Neutrophil (primary cell): Measurements from ENCODE around the gene TGM2.

Experiments used
- H3K27ac ChIP-seq: fragments of 200-600 bp; sonication (generic); 2 replicates; pipeline ENCODE4 v1.5.1; 2016; ENCODE audit warnings: mild to moderate bottlenecking, moderate library complexity
- H3K27me3 ChIP-seq: fragments of 200-600 bp; sonication (generic); 2 replicates; pipeline ENCODE4 v1.6.0; 2016; ENCODE audit warnings: mild to moderate bottlenecking
- H3K36me3 ChIP-seq: fragments of 200-600 bp; sonication (generic); 2 replicates; pipeline ENCODE4 v1.5.1; 2017
- H3K4me1 ChIP-seq, 2 experiments: fragments of 200-600 bp in 1 of 2; sonication (generic) in 1 of 2; 1 replicate in 1 of 2; 2 replicates in 1 of 2; pipeline versions ENCODE4 v1.5.1 to v1.6.1; 2013 to 2016; ENCODE audit warnings: low read depth in 1 of 2, low read length in 1 of 2, mild to moderate bottlenecking in 1 of 2, moderate library complexity in 1 of 2; ENCODE audit not compliant: control insufficient read depth in 1 of 2, insufficient read depth in 1 of 2
- H3K4me3 ChIP-seq, 2 experiments: fragments of 200-600 bp in 1 of 2; sonication (generic) in 1 of 2; 1 replicate in 1 of 2; 2 replicates in 1 of 2; pipeline ENCODE4 v1.5.1; 2013 to 2016; ENCODE audit warnings: low read depth in 1 of 2, low read length in 1 of 2, mild to moderate bottlenecking in 1 of 2, moderate library complexity in 1 of 2
- H3K9me3 ChIP-seq: fragments of 200-600 bp; sonication (generic); 2 replicates; pipeline ENCODE4 v1.5.1; 2016
- TF ChIP-seq, protein P1 (sequence below): fragments of 200-600 bp; sonication (generic); IDR thresholded peaks from 2 replicates; pipeline ENCODE4 v1.5.1; 2016; ENCODE audit warnings: antibody characterized with exemption

Gene TGM2

DNA sequence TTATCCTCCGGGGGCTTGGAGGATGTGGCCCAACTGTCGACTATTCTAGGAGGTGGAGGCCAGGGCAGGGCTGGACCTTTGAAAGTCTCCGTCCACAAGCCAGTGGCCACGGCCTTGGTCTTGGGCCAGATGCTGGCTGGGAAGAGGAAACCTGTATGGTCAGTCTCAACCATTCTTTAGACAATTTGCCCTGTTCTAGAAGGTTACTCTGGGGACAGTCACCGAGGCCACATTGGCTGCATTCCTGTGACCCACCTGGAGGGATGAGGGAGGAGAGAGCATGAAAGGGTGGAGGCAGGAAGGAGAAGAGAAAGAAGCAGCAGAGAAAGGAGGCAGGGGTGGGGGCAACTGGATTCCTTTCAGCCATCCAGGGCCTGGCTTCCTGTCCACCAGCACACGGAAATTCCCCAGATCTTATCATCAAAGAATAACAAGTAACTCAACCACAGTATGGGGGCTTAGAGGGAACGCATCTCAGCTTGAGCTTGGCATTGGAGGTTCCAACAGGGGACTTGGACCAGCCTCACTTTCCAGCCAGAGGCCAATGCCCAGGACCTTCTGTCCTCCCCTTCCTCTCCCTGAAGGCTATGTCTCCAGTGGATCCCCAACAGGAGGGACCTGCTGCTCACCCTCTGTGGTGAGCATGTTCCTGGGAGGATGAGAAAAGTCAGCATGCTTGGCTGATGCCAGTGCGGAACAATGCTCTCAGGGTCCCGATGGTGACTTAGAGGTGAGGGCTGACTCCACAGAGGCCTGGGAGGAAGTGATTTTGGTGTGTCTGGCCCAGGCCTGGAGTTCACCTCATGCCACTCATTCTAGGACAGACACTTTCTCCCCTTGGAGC is 30.4 kb downstream of the TGM2 start:
- no peak overlapping the region for H3K27ac ChIP-seq
- TF ChIP-seq, protein P1, sequence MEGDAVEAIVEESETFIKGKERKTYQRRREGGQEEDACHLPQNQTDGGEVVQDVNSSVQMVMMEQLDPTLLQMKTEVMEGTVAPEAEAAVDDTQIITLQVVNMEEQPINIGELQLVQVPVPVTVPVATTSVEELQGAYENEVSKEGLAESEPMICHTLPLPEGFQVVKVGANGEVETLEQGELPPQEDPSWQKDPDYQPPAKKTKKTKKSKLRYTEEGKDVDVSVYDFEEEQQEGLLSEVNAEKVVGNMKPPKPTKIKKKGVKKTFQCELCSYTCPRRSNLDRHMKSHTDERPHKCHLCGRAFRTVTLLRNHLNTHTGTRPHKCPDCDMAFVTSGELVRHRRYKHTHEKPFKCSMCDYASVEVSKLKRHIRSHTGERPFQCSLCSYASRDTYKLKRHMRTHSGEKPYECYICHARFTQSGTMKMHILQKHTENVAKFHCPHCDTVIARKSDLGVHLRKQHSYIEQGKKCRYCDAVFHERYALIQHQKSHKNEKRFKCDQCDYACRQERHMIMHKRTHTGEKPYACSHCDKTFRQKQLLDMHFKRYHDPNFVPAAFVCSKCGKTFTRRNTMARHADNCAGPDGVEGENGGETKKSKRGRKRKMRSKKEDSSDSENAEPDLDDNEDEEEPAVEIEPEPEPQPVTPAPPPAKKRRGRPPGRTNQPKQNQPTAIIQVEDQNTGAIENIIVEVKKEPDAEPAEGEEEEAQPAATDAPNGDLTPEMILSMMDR: no peak
- H3K4me3 ChIP-seq: no peak overlapping the region
- no peaks in the 10 kb centered on the region for H3K27me3 ChIP-seq
- H3K36me3 ChIP-seq: no peaks in the 10 kb centered on the region
- no peaks in the 10 kb centered on the region for H3K9me3 ChIP-seq
- no peaks in the 10 kb centered on the region for H3K4me1 ChIP-seq

DNA sequence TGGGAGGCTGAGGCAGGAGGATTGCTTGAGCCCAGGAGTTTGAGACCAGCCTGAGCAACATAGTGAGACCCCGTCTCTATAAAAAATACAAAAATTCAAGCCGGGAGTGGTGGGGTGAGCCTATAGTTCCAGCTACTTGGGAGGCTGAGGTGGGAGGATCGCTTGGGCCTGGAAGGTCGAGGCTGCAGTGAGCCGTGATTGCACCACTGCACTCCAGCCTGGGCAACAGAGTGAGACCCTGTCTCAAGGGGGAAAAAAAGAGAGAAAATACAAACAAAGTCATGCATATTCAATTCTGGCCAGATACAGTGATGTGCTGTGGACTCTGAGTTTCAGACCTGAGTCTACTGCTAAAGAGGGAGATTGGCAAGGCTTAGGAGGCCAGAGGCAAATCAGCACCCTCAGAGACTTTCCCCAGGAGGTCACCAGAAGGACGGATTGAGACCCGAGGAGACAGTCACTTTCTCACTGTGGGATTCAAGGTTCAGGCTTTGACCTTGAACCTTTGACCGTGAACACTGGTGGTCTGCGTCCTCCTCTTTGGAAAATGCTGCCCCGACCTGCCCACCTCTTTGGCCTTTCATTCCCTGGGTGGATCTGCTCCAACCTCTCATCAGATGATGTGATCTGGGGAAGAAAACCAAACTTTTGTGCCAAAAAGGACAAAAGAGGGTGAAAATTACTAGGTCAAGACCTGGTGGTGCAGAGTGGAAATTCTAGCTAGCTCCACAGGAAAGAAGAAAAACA is 31.2 kb downstream of the TGM2 start:
- no peaks in the 10 kb centered on the region for H3K36me3 ChIP-seq
- no peak overlapping the region for H3K27ac ChIP-seq
- H3K4me3 ChIP-seq: no peak overlapping the region
- TF ChIP-seq, protein P1: no peak
- H3K4me1 ChIP-seq: no peaks in the 10 kb centered on the region
- H3K27me3 ChIP-seq: no peaks in the 10 kb centered on the region
- no peaks in the 10 kb centered on the region for H3K9me3 ChIP-seq

DNA sequence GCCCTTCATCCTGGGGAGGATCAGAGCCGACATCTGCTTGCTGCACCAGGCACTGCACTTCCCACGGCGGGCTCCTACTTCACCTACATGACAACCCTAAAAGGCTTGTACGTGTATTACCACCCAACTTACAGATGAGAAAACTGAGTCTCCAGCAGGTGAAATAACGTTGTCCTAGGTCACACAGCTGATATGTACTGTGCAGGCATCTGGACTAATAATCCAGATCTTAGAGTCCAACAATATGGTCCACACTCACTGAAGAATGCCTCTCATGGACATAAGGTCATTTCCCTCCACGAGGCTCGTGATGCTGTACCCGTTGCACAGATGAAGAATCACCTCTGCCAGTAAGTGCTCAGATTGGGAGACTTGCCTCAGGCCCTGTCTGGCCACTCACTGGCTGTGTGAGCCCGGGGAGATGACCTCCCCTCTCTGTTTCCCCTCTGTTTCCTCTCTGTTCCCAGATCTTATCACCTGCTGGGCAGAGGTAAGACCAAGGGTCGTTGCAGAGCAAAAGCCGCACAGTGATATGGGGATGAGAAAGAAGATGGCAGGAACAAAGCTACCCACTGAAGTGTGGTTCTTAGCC is 32.1 kb downstream of the TGM2 start:
- Histone ChIP-seq H3K9me3 (no peaks in the 10 kb centered on the region), H3K27ac (no peak overlapping the region)
- TF ChIP-seq, protein P1: no peak

DNA sequence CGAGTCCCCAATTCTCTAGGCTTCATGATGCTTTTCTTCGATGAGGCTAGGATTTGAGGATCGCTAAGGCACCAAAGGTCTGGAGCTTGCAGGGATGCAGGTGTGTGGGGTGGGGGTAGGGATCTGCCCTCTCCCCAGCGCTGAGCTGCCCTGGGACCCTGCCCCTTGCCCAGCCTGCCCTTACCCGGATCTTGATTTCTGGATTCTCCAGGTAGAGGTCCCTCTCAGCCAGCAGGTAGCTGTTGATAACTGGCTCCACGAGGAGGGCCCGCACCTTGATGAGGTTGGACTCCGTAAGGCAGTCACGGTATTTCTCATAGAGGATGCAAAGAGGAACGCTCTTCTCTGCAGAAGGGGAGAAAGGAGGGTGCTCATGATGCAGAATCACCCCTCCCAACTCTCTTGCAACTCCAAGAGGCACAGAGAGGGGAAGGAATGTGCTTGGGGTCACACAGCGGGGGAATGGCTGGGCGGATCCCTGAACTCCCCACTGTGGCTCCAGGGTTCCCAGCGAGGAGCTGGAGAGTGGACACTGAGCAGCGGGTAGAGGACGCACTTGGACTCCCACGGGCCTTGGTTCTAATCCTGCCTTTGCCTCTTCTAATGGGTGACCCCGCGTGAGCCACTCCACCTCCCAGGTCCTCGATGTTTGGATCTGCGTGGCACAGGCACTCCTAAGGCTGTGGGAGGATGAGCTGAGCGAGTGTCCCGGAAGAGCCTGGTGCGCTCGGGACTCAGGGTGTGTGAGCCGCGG is 32.7 kb downstream of the TGM2 start:
- H3K36me3 ChIP-seq: no peaks in the 10 kb centered on the region
- TF ChIP-seq, protein P1: no peak
- H3K4me1 ChIP-seq: no peaks in the 10 kb centered on the region
- H3K27ac ChIP-seq: no peak overlapping the region
- H3K27me3 ChIP-seq: no peaks in the 10 kb centered on the region
- no peak overlapping the region for H3K4me3 ChIP-seq
- H3K9me3 ChIP-seq: no peaks in the 10 kb centered on the region

More for the DNA sequence above, 32.1 kb downstream of the TGM2 start:
- H3K4me3 ChIP-seq: no peak overlapping the region
- H3K4me1 ChIP-seq: no peaks in the 10 kb centered on the region
- no peaks in the 10 kb centered on the region for H3K27me3 ChIP-seq
- no peaks in the 10 kb centered on the region for H3K36me3 ChIP-seq

DNA sequence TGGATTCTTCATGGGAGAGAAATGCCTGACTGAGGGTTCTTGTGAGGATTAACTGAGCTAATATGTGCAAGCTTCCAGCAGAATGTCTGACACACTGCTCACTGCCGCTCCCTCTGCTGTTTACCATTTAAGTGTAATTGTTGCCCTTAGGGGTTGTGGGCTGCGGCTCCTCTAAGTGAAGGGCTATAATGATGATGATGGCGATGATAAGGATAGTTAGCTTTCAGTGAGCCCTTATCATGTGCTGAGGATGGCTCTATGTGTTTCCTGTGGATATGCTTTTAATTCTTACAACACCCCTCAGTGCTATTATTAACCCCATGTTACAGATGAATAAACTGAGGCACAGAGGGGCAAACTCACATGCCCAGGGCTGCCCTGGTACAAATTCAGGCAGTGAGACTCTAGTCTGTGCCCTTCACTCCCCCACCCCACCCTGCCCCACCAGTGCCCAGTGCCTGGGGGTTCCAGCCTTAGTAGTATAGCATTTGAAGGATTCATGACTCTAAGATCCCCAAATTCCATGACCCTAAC is 33.4 kb downstream of the TGM2 start:
- TF ChIP-seq, protein P1: no peak
- H3K36me3 ChIP-seq: no peaks in the 10 kb centered on the region
- H3K4me3 ChIP-seq: no peak overlapping the region
- no peaks in the 10 kb centered on the region for H3K9me3 ChIP-seq
- no peak overlapping the region for H3K27ac ChIP-seq
- no peaks in the 10 kb centered on the region for H3K4me1 ChIP-seq
- no peaks in the 10 kb centered on the region for H3K27me3 ChIP-seq
